ENCODE measurements around the gene TCF25.

The TCF25 gene

DNA sequence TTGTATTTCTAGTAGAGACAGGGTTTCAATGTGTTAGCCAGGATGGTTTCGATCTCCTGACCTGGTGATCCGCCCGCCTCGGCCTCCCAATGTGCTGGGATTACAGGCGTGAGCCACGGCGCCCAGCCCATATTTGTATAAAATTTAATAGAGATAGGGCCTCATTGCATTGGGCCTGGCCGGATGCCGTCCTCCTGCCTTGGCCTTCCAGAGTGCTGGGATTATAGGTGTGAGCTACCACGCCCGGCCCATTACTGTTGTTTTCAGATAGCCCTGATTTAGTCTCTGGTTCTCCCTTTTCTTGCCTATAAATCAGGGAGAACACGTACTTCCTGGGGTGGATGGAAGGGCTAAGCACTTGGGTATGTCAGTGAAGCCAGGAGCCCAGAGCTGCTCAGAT, 78.7 kb downstream of the TCF25 start:
- H3K4me1 ChIP-seq (ENCODE audit: control insufficient read depth in 1 of 2, insufficient read depth in 1 of 2, low read depth in 1 of 2, low read length in 1 of 2) = peaks cover 34 to 64% of the 10 kb centered on the region in 2 experiments
- peaks cover 14% of the 10 kb centered on the region for H3K27me3 ChIP-seq
- H3K4me3 ChIP-seq (ENCODE audit: low read depth in 1 of 2, low read length in 1 of 2) = no peak overlapping the region
- no peaks in the 10 kb centered on the region for H3K9me3 ChIP-seq
- H3K36me3 ChIP-seq = peaks cover 17% of the 10 kb centered on the region
- TF ChIP-seq, protein P1, sequence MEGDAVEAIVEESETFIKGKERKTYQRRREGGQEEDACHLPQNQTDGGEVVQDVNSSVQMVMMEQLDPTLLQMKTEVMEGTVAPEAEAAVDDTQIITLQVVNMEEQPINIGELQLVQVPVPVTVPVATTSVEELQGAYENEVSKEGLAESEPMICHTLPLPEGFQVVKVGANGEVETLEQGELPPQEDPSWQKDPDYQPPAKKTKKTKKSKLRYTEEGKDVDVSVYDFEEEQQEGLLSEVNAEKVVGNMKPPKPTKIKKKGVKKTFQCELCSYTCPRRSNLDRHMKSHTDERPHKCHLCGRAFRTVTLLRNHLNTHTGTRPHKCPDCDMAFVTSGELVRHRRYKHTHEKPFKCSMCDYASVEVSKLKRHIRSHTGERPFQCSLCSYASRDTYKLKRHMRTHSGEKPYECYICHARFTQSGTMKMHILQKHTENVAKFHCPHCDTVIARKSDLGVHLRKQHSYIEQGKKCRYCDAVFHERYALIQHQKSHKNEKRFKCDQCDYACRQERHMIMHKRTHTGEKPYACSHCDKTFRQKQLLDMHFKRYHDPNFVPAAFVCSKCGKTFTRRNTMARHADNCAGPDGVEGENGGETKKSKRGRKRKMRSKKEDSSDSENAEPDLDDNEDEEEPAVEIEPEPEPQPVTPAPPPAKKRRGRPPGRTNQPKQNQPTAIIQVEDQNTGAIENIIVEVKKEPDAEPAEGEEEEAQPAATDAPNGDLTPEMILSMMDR (IDR thresholded peaks at IDR 0.05) = no peak
- H3K27ac ChIP-seq = no peak overlapping the region

- TF ChIP-seq, protein P1 (IDR thresholded peaks at IDR 0.05) = no peak
Measured at GRCh38 chr16:89952551-89952950, 79.2 kb downstream of the TCF25 start.

GRCh38 chr16:89953671-89954406, 80.4 kb downstream of the TCF25 start:
- TF ChIP-seq, protein P1 (IDR thresholded peaks at IDR 0.05) = no peak
- H3K4me1 ChIP-seq (ENCODE audit: control insufficient read depth in 1 of 2, insufficient read depth in 1 of 2, low read depth in 1 of 2, low read length in 1 of 2) = peaks cover 45 to 71% of the 10 kb centered on the region in 2 experiments
- no peak overlapping the region for H3K4me3 ChIP-seq (ENCODE audit: low read depth in 1 of 2, low read length in 1 of 2)
- H3K36me3 ChIP-seq = peaks cover 30% of the 10 kb centered on the region
- no peaks in the 10 kb centered on the region for H3K9me3 ChIP-seq
- no peaks in the 10 kb centered on the region for H3K27me3 ChIP-seq
- peak overlapping the region; percentile 8 for H3K27ac ChIP-seq

More at GRCh38 chr16:89952551-89952950, 79.2 kb downstream of the TCF25 start:
- Histone ChIP-seq H3K27me3 (peaks cover 9% of the 10 kb centered on the region), H3K27ac (no peak overlapping the region), H3K36me3 (peaks cover 18% of the 10 kb centered on the region), H3K9me3 (no peaks in the 10 kb centered on the region), H3K4me3 (ENCODE audit: low read depth in 1 of 2, low read length in 1 of 2) (no peak overlapping the region), H3K4me1 (ENCODE audit: control insufficient read depth in 1 of 2, insufficient read depth in 1 of 2, low read depth in 1 of 2, low read length in 1 of 2) (peaks cover 38 to 67% of the 10 kb centered on the region in 2 experiments)

GRCh38 chr16:89954462-89954861, 81.1 kb downstream of the TCF25 start:
- peaks cover 36% of the 10 kb centered on the region for H3K36me3 ChIP-seq
- TF ChIP-seq, protein P1 (IDR thresholded peaks at IDR 0.05) = no peak
- no peaks in the 10 kb centered on the region for H3K27me3 ChIP-seq
- no peak overlapping the region for H3K4me3 ChIP-seq (ENCODE audit: low read depth in 1 of 2, low read length in 1 of 2)
- peaks cover 48 to 74% of the 10 kb centered on the region in 2 experiments for H3K4me1 ChIP-seq (ENCODE audit: control insufficient read depth in 1 of 2, insufficient read depth in 1 of 2, low read depth in 1 of 2, low read length in 1 of 2)
- no peaks in the 10 kb centered on the region for H3K9me3 ChIP-seq
- H3K27ac ChIP-seq = no peak overlapping the region

GRCh38 chr16:89955001-89955685, 81.8 kb downstream of the TCF25 start:
- Histone ChIP-seq H3K4me3 (ENCODE audit: low read depth in 1 of 2, low read length in 1 of 2) (peak overlapping the region in 1 of 2 experiments; percentile 92), H3K27me3 (no peaks in the 10 kb centered on the region), H3K36me3 (peaks cover 43% of the 10 kb centered on the region), H3K9me3 (no peaks in the 10 kb centered on the region), H3K4me1 (ENCODE audit: control insufficient read depth in 1 of 2, insufficient read depth in 1 of 2, low read depth in 1 of 2, low read length in 1 of 2) (peaks cover 48 to 74% of the 10 kb centered on the region in 2 experiments), H3K27ac (peak overlapping the region; percentile 98)
- TF ChIP-seq, protein P1 (IDR thresholded peaks at IDR 0.05) = no peak

Measured in neutrophil (primary cell).